Osteoblast (primary cell): ENCODE data around the gene LILRA5. TPM values are rescaled to one million over a fixed set of nuclear protein-coding genes. Genes with fewer than 3 reads are reported as not detected.
"Not testable (repeated sequence)": the region's sequence is repeated elsewhere in the genome, so short reads cannot be mapped to it uniquely, and the experiment has no call there.

ENCODE experiments used
- DNase-seq: peaks from one replicate; pipeline ENCODE4 v3.0.0; 2011; ENCODE audit warnings: low spot score, mixed read lengths; ENCODE audit not compliant: insufficient read length; ENCODE audit errors: missing footprints
- H2AFZ ChIP-seq: 2 replicates; pipeline ENCODE4 v1.6.0; 2011; ENCODE audit warnings: mild to moderate bottlenecking, low read length
- H3K27ac ChIP-seq: 2 replicates; pipeline ENCODE4 v1.5.1; 2011; ENCODE audit warnings: mild to moderate bottlenecking, low read depth, low read length, moderate library complexity
- H3K27me3 ChIP-seq: 2 replicates; pipeline ENCODE4 v1.6.0; 2012; ENCODE audit warnings: mild to moderate bottlenecking, control low read depth, inconsistent platforms, low read length, moderate library complexity; ENCODE audit not compliant: insufficient read depth
- H3K36me3 ChIP-seq: 2 replicates; pipeline ENCODE4 v1.5.1; 2011; ENCODE audit warnings: mild to moderate bottlenecking, low read length, control low read depth, moderate library complexity; ENCODE audit not compliant: insufficient read depth
- H3K4me1 ChIP-seq: 2 replicates; pipeline ENCODE4 v1.5.1; 2011; ENCODE audit warnings: mild to moderate bottlenecking, low read length, control low read depth, moderate library complexity; ENCODE audit not compliant: insufficient read depth
- H3K4me2 ChIP-seq: 2 replicates; pipeline ENCODE4 v1.6.0; 2011; ENCODE audit warnings: mild to moderate bottlenecking, low read length; ENCODE audit not compliant: insufficient read depth
- H3K4me3 ChIP-seq: fragments of 200-600 bp; sonication (generic); 3 replicates; pipeline ENCODE4 v1.5.1; 2012; ENCODE audit warnings: mild to moderate bottlenecking, low read length, inconsistent platforms; ENCODE audit not compliant: insufficient read depth
- H3K79me2 ChIP-seq: 2 replicates; pipeline ENCODE4 v1.6.0; 2012; ENCODE audit warnings: mild to moderate bottlenecking, low read length, control low read depth, inconsistent platforms; ENCODE audit not compliant: insufficient read depth
- H3K9me3 ChIP-seq: 2 replicates; pipeline ENCODE4 v1.5.1; 2011; ENCODE audit warnings: low read depth, low read length, control low read depth
- H4K20me1 ChIP-seq: 2 replicates; pipeline ENCODE4 v1.6.0; 2012; ENCODE audit warnings: mild to moderate bottlenecking, low read length, control low read depth; ENCODE audit not compliant: insufficient read depth
- total RNA-seq: library from RNA; depleted of rRNA; stranded (reverse); fragments of >200 nt; gene quantifications from 2 replicates; pipeline ENCODE4 v1.2.3, GENCODE V29; 2012
- TF ChIP-seq, protein P1 (sequence below): IDR thresholded peaks from 2 replicates; pipeline ENCODE4 v1.5.1; 2011; ENCODE audit warnings: mild to moderate bottlenecking, low read depth, low read length, moderate library complexity; ENCODE audit errors: extremely low read depth

LILRA5 gene
- total RNA-seq, 1 donor: 0.36 TPM

DNA sequence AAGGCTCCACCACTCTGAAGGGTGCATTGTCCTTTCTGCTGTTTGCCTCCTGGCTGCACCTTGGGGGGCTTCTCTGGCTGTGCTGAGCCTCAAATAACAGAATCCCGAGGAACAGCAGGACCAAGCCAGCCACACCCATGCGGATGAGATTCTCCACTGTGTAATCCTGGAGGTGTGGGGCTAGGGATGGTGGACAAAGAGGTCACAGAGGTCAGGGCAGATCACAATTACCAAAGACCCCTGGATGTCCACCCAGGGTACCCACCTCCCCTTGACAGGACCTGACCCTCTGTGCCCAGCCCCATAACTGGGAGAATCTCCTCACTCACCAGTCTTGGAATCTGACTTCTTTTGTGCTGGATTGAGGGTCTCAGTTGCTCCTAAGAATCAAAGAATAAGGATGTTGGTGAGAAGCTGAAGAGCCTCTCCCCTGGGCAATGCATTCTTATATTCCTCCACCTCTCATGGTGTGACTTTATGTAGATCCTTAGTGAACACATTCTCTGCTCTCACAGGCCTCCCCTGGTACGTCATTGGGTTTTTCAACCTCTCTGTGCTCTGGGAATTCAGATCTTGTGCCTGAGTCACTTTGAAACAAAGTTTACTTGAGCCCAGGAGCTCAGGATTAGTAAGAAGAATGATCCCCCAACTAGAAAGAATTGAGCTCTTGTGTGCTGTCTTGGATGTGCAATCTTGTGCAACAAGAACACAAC is 20.8 kb upstream of the LILRA5 start:
- TF ChIP-seq, protein P1, sequence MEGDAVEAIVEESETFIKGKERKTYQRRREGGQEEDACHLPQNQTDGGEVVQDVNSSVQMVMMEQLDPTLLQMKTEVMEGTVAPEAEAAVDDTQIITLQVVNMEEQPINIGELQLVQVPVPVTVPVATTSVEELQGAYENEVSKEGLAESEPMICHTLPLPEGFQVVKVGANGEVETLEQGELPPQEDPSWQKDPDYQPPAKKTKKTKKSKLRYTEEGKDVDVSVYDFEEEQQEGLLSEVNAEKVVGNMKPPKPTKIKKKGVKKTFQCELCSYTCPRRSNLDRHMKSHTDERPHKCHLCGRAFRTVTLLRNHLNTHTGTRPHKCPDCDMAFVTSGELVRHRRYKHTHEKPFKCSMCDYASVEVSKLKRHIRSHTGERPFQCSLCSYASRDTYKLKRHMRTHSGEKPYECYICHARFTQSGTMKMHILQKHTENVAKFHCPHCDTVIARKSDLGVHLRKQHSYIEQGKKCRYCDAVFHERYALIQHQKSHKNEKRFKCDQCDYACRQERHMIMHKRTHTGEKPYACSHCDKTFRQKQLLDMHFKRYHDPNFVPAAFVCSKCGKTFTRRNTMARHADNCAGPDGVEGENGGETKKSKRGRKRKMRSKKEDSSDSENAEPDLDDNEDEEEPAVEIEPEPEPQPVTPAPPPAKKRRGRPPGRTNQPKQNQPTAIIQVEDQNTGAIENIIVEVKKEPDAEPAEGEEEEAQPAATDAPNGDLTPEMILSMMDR: no peak
- Histone ChIP-seq H3K27me3 (no peaks in the 10 kb centered on the region), H3K4me1 (no peaks in the 10 kb centered on the region), H3K36me3 (no peaks in the 10 kb centered on the region), H3K79me2 (no peaks in the 10 kb centered on the region), H3K4me3 (no peak overlapping the region), H3K4me2 (no peak overlapping the region), H4K20me1 (no peaks in the 10 kb centered on the region), H2AFZ (no peak overlapping the region), H3K27ac (no peak overlapping the region), H3K9me3 (no peaks in the 10 kb centered on the region)
- no peak for DNase-seq

DNA sequence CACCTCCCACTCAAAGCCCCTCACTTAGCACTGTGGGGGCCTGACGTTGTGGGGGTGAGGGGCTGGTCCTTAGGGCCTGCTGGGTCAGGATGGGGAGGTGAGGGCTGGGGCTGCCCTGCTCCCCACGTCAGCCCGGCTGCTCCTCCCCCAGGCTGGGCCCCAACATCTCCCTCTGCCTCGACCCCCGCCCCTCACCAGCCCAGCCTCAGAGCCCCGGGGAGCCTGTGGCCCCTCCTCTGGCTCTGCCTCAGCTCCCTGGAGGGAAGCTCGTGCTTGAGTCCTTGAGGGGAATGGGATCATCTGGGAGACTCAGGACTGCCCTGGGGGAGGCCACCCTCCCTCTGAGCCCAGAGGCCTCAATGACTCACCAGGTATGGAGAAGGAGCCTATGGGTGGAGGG is 19.2 kb upstream of the LILRA5 start:
- Histone ChIP-seq H3K9me3 (no peaks in the 10 kb centered on the region), H3K4me3 (no peak overlapping the region), H2AFZ (no peak overlapping the region), H3K4me1 (no peaks in the 10 kb centered on the region), H3K4me2 (no peak overlapping the region), H3K27me3 (no peaks in the 10 kb centered on the region), H3K27ac (no peak overlapping the region), H3K79me2 (no peaks in the 10 kb centered on the region), H4K20me1 (no peaks in the 10 kb centered on the region), H3K36me3 (no peaks in the 10 kb centered on the region)
- DNase-seq: no peak
- TF ChIP-seq, protein P1: no peak

DNA sequence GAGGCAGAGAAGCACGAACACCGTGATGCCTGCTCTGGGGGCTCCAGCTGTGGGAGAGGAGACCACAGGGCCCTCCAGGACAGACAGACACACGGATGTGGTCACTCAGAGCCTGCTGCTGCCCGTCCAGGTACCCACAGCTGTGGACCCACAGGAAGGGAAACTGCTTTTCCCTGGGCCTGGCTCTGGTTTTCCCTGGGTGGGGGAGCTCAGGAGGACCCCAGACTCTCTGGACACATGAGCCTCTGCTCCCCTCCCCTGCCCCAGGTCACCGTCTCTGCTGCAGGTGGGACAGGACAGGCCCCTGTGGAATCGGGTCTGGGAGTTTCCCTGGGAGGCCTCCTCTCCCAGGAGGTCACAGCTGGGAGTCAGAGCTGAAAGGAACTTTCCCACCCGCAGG is 18.7 kb upstream of the LILRA5 start:
- no peaks in the 10 kb centered on the region for H4K20me1 ChIP-seq
- H3K79me2 ChIP-seq: no peaks in the 10 kb centered on the region
- no peaks in the 10 kb centered on the region for H3K36me3 ChIP-seq
- TF ChIP-seq, protein P1: no peak
- no peak for DNase-seq
- no peaks in the 10 kb centered on the region for H3K9me3 ChIP-seq
- no peak overlapping the region for H3K27ac ChIP-seq
- H3K4me1 ChIP-seq: no peaks in the 10 kb centered on the region
- H3K4me2 ChIP-seq: no peak overlapping the region
- no peak overlapping the region for H2AFZ ChIP-seq
- no peaks in the 10 kb centered on the region for H3K27me3 ChIP-seq
- H3K4me3 ChIP-seq: no peak overlapping the region

DNA sequence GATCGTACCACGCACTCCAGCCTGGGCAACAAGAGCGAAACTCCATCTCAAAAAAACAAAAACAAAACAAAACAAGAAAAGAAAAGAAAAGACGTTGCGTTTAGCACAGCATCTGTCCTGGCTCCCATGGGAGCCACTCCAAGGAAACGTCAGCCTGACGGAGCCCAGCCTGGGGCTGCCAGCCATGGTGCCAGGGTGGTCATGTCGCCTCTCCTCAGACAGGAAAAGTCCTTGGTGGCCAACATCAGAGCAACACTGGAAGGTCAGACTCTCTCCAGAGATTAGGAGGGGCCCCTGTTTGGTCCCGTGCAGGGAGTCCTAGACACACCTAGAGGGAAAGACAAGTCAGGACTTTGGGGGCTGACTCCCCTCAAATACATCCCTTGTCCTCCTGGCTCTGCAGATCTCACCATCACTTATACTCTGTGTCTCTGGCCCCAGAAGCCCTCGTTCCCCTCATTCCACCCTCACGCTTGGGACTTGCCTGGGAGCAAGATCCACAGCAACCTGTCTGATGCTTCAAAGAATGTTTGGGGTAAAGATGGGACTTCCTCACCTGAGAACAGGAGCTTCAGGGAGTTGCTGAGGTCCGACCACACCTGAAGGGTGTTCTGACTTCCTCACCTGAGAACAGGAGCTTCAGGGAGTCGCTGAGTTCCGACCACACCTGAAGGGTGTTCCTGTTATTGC is 16.7 kb upstream of the LILRA5 start:
- Histone ChIP-seq H3K4me3 (no peak overlapping the region), H3K27me3 (no peaks in the 10 kb centered on the region), H4K20me1 (no peaks in the 10 kb centered on the region), H3K27ac (no peak overlapping the region), H3K9me3 (no peaks in the 10 kb centered on the region), H3K4me1 (no peaks in the 10 kb centered on the region), H2AFZ (no peak overlapping the region), H3K79me2 (no peaks in the 10 kb centered on the region), H3K36me3 (no peaks in the 10 kb centered on the region), H3K4me2 (no peak overlapping the region)
- no peak for DNase-seq
- TF ChIP-seq, protein P1: no peak

DNA sequence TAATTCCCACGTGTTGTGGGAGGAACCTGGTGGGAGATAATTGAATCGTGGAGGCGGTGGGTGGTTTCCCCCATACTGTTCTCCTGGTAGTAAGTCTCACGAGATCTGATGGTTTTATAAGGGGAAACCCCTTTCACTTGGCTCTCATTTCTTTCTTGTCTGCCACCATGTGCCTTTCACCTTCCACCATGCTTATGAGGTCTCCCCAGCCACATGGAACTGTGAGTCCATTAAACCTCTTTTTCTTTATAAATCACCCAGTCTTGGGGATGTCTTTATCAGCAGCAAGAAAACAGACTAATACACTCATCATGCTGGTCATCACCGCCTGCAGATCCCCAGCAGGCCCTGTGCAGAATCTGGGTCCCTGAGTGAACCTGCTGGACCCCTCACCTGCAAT is 15.8 kb upstream of the LILRA5 start:
- H3K27ac ChIP-seq, H3K27me3 ChIP-seq, H2AFZ ChIP-seq, H3K36me3 ChIP-seq, H3K9me3 ChIP-seq, H3K4me3 ChIP-seq, DNase-seq, H3K4me2 ChIP-seq, H4K20me1 ChIP-seq, H3K4me1 ChIP-seq, H3K79me2 ChIP-seq: not testable (repeated sequence)
